ENCODE results near the gene SPAG17.

Gene SPAG17

GRCh38 chr1:118185084-118185832 lies at the start of gene SPAG17:
SPAG17 (minus strand) TSS chr1:118185228; CDS start chr1:118185157, 71 bp downstream.
- no peak for DNase-seq

GRCh38 chr1:118225471-118225870 lies 40.4 kb upstream of the SPAG17 start:
- no peak for DNase-seq

GRCh38 chr1:118223426-118223825 lies 38.4 kb upstream of the SPAG17 start:
- DNase-seq = no peak

GRCh38 chr1:118219438-118219837 lies 34.4 kb upstream of the SPAG17 start:
- no peak for DNase-seq

GRCh38 chr1:118217141-118217838 lies 32.3 kb upstream of the SPAG17 start:
- no peak for DNase-seq

GRCh38 chr1:118214866-118215265 lies 29.8 kb upstream of the SPAG17 start:
- no peak for DNase-seq

- no peak for DNase-seq
Observed at GRCh38 chr1:118210723-118211110, 25.7 kb upstream of the SPAG17 start.

GRCh38 chr1:118210051-118210722 lies 25.2 kb upstream of the SPAG17 start:
- DNase-seq = no peak

GRCh38 chr1:118209648-118210047 lies 24.6 kb upstream of the SPAG17 start:
- no peak for DNase-seq

- DNase-seq = no peak
Observed at GRCh38 chr1:118206966-118207365, 21.9 kb upstream of the SPAG17 start.

- no peak for DNase-seq
Observed at GRCh38 chr1:118204648-118205047, 19.6 kb upstream of the SPAG17 start.

- no peak for DNase-seq
Observed at GRCh38 chr1:118204105-118204504, 19.1 kb upstream of the SPAG17 start.

GRCh38 chr1:118202076-118202608 lies 17.1 kb upstream of the SPAG17 start:
- no peak for DNase-seq

- no peak for DNase-seq
Observed at GRCh38 chr1:118201524-118201923, 16.5 kb upstream of the SPAG17 start.

GRCh38 chr1:118200836-118201235 lies 15.8 kb upstream of the SPAG17 start:
- DNase-seq = no peak

GRCh38 chr1:118190561-118190960 lies 5.5 kb upstream of the SPAG17 start:
- DNase-seq = no peak

- DNase-seq = no peak
Observed at GRCh38 chr1:118189564-118189963, 4.5 kb upstream of the SPAG17 start.

- no peak for DNase-seq
Observed at GRCh38 chr1:118188411-118188810, 3.4 kb upstream of the SPAG17 start.

GRCh38 chr1:118186026-118186425 lies 998 bp upstream of the SPAG17 start:
- DNase-seq = no peak

- no peak for DNase-seq
Observed at GRCh38 chr1:118184739-118185083, 317 bp downstream of the SPAG17 start.

GRCh38 chr1:118183586-118183985 lies 1.4 kb downstream of the SPAG17 start:
- DNase-seq = no peak

GRCh38 chr1:118177998-118178397 lies 7.0 kb downstream of the SPAG17 start:
- no peak for DNase-seq

- DNase-seq = no peak
Observed at GRCh38 chr1:118169016-118169415, 16.0 kb downstream of the SPAG17 start.

GRCh38 chr1:118160806-118161205 lies 24.2 kb downstream of the SPAG17 start:
- DNase-seq = no peak
